GM18868 (cell line): Measurements from ENCODE around the gene SLCO3A1.
"Not testable (repeated sequence)": the region's sequence is repeated elsewhere in the genome, so short reads cannot be mapped to it uniquely, and the experiment has no call there.

Experiments used
- ATAC-seq: cut with Tn5 transposase; IDR thresholded peaks from one replicate; pipeline ENCODE4 v1.9.1; 2021; ENCODE audit warnings: mild to moderate bottlenecking, moderate library complexity; ENCODE audit not compliant: unreplicated experiment

SLCO3A1 gene

GRCh38 chr15:92028389-92028724 lies 174.8 kb downstream of the SLCO3A1 start:
- no peak for ATAC-seq

- ATAC-seq = no peak
Observed at GRCh38 chr15:92029767-92030166, 176.3 kb downstream of the SLCO3A1 start.

DNA sequence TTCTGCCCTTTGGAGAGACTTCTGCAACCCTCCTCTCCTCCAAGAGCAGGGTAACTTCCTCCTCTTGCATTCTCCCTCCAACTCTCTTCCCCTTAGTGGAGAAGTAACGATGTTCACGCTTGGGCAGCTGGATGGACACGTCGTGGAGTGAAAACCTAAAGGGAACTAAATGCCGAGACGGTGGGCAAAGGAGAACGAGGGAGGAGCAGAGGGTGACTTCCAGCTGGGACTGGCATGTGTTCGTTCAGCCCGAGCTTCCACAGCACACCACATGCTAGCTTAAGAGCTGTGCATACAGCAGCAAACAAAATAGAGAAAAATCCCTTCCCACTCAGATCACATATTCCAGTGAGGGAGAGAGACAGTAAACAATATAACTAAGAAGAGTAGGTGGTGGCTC lies 179.8 kb downstream of the SLCO3A1 start:
- ATAC-seq = no peak

- no peak for ATAC-seq
Observed at GRCh38 chr15:92033723-92034122, 180.2 kb downstream of the SLCO3A1 start.

- ATAC-seq = no peak
Observed at GRCh38 chr15:92034227-92034626, 180.7 kb downstream of the SLCO3A1 start.

- ATAC-seq = no peak
Observed at GRCh38 chr15:92035551-92035950, 182.0 kb downstream of the SLCO3A1 start.

DNA sequence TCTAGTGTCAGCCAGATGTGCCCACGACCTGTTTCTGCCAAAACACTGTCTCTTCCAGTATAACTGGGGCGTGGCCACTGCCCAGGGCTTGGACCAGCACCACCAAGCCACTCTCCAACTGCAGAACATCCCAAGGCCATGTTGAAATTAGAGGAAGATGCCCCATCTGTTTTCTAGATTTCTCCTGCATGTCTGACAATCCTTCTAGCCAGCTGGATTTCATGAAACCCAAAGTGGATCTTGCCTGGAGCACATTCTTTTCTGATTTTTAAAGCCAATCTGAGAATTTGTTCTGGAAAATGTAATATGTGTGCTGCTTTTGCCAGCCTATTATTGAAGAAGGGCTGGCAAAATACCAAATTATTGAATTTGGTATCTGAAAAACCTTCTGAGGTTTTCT lies 182.5 kb downstream of the SLCO3A1 start:
- no peak for ATAC-seq

- ATAC-seq = no peak
Observed at GRCh38 chr15:92037491-92037890, 184.0 kb downstream of the SLCO3A1 start.

GRCh38 chr15:92040350-92040749 lies 186.8 kb downstream of the SLCO3A1 start:
- ATAC-seq = no peak

DNA sequence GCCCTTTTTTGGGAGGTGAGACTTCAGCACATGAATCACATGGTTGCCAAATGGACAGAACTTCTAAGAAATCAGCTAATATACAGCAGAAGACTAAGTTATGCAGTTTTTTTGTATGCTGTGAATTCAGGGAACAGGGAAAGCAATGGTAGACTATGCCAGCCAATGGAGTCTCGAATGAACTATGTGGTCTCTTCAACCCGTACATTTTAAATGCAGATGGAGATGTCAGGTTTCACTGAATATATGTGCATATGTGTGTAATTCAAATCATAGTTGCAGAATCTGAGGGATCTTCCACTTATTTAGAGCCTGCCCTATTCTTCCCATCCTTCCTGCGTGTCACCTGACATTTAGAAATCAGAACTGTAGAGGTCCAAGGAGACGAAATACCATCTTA lies 187.9 kb downstream of the SLCO3A1 start:
- ATAC-seq = no peak

DNA sequence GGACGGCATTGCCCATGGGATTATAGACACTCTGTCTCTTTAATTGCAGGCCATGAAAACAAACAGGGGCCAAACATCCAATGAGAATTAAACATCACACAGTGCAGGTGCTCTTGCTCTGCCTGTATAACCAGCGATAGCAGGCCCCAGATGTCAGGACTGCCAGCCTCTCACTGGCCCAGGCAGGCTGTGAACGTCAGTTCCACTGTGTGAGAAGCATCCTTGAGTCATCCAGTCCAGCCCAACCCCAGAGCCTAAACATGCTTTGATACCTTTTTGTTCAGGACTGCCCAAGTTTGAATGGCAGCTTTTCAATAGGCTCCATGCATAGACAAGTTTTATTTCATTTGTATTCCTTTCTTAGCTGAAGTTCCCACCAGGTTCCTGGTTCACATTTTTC lies 189.8 kb downstream of the SLCO3A1 start:
- no peak for ATAC-seq

- ATAC-seq = no peak
Observed at GRCh38 chr15:92044203-92044909, 190.8 kb downstream of the SLCO3A1 start.

DNA sequence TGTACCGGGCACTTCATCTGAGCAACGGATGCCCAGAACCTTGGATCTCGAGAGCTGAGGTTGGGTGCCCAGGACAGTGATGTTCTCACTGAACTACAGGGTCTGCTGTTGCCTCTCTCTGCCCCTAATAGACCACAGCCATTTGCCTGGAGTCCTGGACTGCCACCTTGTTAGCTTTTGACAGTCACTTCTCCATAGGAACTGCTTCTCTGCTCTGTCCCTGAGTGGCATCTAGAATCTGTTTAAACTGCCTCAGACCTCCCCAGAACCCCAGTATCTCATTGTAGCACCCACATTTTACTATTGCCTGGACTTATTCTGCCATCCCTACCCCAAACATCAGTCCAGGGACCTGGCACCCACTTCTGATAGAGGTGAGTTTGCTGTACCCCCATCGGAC lies 194.4 kb downstream of the SLCO3A1 start:
- no peak for ATAC-seq

- no peak for ATAC-seq
Observed at GRCh38 chr15:92048739-92049138, 195.2 kb downstream of the SLCO3A1 start.

GRCh38 chr15:92049290-92049989 lies 195.9 kb downstream of the SLCO3A1 start:
- ATAC-seq = no peak

DNA sequence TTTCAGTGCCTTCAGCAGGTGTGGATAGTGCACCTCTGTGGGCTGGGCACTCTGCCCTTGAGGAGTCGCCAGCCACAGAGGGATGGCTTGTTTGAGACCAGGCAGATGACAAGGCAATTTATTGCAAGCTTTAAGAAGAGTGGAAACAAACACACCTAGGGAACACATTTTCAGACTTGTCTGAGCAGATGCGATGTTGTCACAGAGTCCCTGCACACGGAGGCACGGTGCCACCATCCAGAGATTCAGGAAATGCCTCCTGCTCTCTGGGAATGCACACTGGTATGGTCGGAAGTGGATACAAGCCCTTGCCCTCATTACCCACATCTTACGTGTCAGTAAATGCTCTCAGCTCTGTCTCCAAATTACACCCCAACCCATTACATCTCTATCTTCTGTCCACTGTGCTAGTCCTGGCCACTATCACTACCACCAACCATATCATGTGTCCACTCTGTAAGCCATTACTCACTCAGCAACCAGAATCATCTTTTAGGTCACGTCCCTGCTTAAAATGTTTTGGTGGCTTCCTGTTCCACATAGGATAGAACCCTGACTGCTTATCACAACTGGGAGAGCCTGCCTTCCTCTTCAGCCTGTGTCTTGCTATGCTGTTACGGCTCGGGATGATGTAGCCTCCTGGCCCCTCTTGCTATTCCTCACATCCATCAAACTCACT lies 196.9 kb downstream of the SLCO3A1 start:
- no peak for ATAC-seq

- ATAC-seq = no peak
Observed at GRCh38 chr15:92051716-92052115, 198.2 kb downstream of the SLCO3A1 start.

DNA sequence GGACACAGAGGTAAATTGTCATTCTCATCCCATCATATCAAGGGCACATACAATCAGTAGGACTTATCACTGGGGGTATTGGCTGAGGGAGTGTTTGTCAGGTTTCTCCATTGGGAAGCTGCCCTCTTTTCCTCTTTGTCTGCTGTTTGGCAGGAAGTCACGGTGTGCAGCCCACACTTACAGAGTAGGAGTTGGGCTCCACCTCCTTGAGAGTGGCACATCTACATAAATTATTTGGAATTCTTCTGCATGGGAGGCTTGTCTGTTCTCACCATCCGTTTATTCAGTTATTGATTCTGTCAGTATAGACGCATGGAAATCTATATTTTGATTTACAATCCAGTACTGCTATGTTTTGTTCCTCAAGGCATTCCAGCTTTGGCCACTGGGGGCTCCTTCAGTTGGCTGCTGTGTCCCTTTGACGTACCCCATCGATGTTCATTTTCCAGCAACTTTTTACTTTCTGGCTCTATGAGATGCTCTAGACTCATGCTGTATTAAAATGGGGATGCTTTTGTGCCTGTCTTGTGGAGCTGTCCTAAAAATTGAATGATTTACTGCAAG lies 200.3 kb downstream of the SLCO3A1 start:
- no peak for ATAC-seq

- no peak for ATAC-seq
Observed at GRCh38 chr15:92056875-92057274, 203.4 kb downstream of the SLCO3A1 start.

- no peak for ATAC-seq
Observed at GRCh38 chr15:92059036-92059970, 205.8 kb downstream of the SLCO3A1 start.

DNA sequence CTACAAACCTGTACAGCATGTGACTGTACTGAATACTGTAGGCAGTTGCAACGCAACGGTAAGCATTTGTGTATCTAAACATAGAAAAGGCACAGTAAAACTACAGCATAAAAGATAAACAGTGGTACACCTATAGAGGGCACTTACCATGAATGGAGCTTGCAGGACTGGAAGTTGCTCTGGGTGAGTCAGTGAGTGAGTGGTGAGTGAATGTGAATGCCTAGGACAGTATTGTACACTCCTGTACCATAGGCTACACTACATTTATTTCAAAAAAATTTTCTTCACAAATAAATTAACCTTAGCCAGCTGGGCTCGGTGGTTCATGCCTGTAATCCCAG lies 206.4 kb downstream of the SLCO3A1 start:
- not testable (repeated sequence) for ATAC-seq
